ENCODE results near the gene TEAD2.

The TEAD2 gene

GRCh38 chr19:49362048-49362928 lies at the start of gene TEAD2:
TEAD2 (minus strand) TSS chr19:49362416; CDS start chr19:49360075, 2,341 bp downstream.
- no peak for DNase-seq

DNA sequence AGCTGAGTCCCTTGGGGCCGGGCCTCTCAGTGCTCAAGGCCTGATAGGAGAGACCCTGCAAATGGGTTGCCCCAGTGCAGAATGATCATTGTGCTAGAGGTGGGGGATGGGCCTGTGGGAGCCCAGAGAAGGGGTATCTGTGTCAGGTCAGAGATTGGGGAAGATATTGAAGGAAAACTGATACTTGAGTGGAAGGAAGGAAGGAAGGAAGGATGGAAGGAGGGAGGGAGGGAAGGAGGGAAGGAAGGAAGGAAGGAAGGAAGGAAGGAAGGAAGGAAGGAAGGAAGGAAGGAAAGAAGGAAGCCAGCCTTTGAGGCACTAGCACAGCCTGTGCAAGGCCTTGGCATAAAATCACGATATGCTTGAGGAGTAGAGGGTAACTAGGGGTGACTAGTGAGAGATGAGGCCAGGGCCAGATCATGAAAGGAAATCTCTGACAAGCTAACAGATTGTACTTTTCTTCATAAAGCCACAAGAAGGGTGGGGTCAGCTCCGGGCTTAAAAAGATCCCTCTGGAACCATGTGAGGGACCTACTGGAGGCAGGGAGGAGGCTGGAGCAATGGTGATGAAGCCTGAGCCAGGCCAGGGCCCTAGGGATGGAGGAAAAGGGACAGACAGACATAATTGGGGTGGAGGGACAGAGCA lies 49.6 kb upstream of the TEAD2 start:
- DNase-seq, result no peak

DNA sequence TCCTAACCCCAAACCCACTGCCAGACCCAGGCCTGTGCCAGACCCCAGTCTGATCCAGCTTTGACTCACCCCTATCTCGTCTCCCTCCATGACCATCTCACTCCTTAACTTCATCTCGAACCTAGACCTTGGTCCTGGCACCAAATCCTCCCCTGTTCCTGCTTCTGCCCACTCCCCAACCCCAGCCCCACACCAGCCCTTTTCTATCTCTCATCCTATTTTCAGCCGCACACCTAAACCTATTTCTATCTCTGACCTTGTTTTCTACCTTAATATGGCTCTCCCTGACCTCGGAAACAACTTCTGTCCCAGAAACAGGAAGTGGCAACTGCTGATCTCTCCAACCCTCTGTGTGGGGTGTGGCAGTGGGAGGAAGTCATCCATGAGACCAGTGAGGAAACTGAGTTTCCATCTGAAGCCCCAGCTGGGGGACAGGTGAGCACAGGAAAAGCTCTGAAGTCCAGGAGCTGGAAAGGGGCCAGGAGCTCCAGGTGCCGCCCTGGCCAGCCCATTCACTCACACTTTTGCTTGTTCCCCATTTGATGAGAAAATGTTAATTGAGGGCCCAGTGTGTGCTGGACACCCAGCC lies 47.3 kb upstream of the TEAD2 start:
- DNase-seq, result no peak

- DNase-seq, result no peak
These were observed 46.7 kb upstream of the TEAD2 start for GRCh38 chr19:49408816-49409440.

- no peak for DNase-seq
These were observed 45.3 kb upstream of the TEAD2 start for GRCh38 chr19:49407482-49408015.

- DNase-seq, result no peak
These were observed 44.9 kb upstream of the TEAD2 start for GRCh38 chr19:49407079-49407478.

GRCh38 chr19:49403404-49404187 lies 41.4 kb upstream of the TEAD2 start:
- peak; percentile 84 for DNase-seq

GRCh38 chr19:49400029-49400428 lies 37.8 kb upstream of the TEAD2 start:
- no peak for DNase-seq

DNA sequence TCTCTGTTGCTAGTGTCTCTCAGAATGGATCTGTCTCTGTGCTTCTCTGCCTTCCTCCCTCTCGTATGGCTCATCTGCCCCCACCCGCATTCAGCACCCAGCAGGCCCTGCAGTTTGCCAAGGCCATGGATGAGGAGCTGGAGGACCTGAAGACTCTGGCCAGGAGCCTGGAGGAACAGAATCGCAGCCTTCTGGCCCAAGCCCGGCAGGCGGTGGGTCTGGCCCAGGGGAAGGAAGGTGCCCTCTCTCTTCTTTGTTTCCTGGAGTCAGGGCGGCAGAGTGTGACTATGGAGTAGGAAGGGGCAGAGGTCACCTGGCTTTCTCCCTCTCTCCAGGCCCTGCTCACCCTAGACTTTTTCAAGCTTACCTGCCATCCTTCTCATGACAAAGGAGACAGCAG lies 36.7 kb upstream of the TEAD2 start:
- DNase-seq, result no peak

GRCh38 chr19:49398001-49398615 lies 35.9 kb upstream of the TEAD2 start:
- no peak for DNase-seq

- DNase-seq, result no peak
These were observed 34.7 kb upstream of the TEAD2 start for GRCh38 chr19:49396738-49397505.

- no peak for DNase-seq
These were observed 33.6 kb upstream of the TEAD2 start for GRCh38 chr19:49395581-49396407.

DNA sequence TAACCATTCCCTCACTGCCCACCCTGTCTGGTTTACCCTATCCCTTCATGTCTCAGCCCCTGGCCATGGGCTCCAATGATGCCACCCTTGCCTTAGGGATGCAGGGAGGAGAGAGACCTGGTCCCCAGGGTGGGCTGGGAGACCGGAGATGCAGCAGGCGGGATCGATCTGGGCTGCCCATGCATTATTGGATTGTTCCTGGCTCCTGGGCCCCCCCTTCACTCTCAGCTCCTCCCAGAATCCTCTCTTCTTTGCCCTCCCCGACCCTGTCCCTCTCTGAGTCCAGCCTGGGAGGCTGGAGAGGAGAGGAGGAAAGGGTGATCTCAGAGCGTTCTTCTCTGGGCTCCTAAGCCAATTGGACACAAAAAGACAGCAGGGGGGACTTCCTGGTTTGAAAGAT lies 31.7 kb upstream of the TEAD2 start:
- no peak for DNase-seq

DNA sequence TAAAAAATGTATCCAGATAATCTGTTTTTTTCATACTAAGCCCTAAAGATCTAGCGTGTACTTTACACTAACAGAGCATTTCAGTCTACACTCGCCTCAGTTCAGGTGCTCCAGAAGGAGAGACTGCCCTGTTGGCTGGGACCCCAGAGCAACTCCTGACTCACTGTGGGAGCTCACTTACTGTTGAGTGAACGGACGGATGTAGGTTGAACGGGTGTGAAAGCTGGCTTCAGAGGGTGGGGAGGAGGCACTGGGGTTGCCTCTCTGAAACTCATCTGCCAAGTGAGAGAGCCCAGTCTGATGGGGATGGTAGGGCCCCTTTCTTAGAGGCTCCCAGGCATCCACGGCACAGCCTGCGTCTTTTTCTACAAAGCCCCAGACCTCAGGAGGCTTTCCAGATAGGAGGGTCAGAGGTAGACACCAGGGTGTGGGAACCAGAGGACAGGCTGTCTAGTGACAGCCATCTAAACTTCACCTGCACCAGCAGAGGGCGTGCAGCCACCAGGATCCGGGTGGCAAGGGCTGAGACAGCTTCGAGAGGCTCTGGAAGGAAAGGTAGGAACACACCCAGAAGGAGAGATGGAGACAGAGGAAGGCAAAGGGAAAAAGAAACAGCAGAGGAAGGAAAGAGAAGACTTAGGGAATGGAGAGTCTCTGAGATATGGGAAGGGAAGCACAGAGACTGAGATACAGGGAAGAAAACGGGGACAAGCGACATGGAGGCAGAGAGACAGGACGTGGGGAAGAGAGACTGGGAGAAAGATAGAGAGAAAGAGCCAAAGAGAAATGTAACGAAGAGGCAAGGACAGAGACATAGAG lies 29.6 kb upstream of the TEAD2 start:
- peak; percentile 88 for DNase-seq

DNA sequence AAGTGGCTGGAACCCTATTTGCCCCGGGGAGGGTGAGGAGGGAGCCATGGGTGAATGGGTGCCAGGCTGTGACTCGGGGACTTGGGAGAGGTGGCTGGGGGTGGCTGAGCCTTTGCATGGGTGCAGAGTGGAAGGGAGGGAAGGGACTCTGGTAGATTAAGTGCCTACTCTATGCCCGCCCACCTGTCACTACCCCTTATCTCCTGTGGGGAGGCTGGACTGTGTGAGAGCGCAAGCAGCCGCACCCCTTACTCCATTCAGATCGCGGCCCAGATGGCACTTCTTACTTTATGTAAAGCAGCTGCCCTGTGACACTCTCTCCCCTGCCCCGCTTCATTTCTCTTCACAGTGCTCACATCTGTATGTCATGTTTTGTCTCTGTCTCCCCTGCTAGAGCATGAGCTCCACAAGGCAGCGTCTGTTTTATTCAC lies 28.7 kb upstream of the TEAD2 start:
- DNase-seq, result no peak

DNA sequence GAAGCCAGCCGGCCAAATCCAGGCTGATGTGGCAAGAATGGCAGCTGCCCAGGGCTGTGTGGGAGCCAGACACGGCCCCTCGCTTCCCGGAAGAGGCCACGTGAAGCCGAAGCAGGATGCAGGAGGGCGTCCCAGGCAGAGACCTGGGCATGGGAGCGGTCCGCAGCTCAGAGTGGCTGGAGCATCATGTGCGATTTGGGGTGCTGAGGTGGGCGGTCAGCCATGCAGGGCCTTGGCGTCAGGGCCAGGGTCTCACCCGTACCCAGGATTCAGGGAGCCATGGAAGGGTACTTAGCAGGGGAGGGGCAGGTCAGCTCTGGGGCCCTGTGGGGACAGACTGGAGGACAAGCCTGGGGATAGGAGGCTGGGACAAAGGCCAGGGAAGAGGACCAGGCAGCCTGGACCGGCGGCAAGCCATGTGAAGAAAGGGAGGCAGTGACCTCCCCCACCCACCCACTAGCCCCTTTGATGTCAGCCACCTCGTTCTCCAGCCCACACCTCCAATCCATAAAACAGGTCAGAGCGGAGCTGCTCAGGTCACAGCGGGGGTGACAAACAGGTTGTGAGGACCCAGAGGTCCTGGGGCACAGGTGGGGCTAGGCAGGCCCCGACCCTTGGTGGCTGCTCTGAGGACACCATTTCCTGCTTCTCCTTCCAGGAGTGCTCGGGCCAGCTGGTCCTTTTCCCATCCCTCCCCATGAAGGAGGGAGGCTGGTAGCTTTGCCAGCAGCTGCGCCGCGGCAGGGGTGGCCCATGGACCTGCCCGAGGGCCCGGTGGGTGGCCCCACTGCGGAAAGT lies 28.1 kb upstream of the TEAD2 start:
- no peak for DNase-seq

DNA sequence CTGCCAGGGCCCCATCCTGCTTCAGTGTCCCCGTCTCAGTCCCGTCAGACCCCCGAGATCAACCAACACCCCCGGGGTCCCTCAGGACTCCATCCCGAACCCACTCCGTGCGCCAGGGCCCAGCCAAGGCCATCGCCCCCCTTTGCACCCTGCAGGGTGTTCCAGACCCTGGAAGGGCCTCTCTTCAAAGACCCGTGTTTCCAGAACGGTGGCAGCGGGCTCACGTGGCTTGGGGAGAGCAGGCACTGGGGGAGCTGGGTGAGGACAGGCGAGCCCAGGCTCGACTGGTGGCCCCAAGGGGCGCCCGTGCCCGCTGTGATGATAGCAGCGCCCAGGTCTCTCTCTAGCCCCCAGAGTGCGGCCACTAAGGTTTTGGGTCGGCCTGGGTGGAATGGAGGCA lies 27.2 kb upstream of the TEAD2 start:
- DNase-seq, result no peak

GRCh38 chr19:49387936-49388372 lies 25.7 kb upstream of the TEAD2 start, which contains the start of gene KASH5:
KASH5 (plus strand) TSS chr19:49388249; CDS start chr19:49390884, 2,635 bp downstream.
- DNase-seq, result no peak

Measured in NCI-H1436 (cell line).